Measurements from ENCODE around the gene CAB39. TPM values are rescaled to one million over a fixed set of nuclear protein-coding genes. Genes with fewer than 3 reads are reported as not detected.

Gene CAB39
- total RNA-seq, 2 experiments from 2014 or later, result 128 to 129 TPM

GRCh38 chr2:230865307-230865765, 152.7 kb downstream of the CAB39 start:
- ChIA-PET CTCF (interaction anchor here (0.6 to 2.1 kb wide), 15 partner anchors 8 to 793 kb away, joined by 3 to 13 read pairs (median 4); no protein-coding TSS in a partner anchor), POLR2A (interaction anchor here (1.0 kb wide), 1 partner anchor 119 kb away, joined by 4 read pairs; no protein-coding TSS in a partner anchor)
- intact Hi-C loops (cut with micrococcal nuclease), result loop anchor here (2.0 kb wide), 1 partner anchor 17 kb away; no protein-coding TSS in a partner anchor
- Mint-ChIP-seq H3K27me3 (peaks cover 8% of the 10 kb centered on the region), H3K9me3 (no peaks in the 10 kb centered on the region), H3K4me1 (ENCODE audit: low read depth) (peaks cover 36% of the 10 kb centered on the region), H3K27ac (no peak overlapping the region), H3K36me3 (no peaks in the 10 kb centered on the region), H3K4me3 (peak overlapping the region; percentile 83)
- DNase-seq, result no peak

- peaks cover 33% of the 10 kb centered on the region for H3K4me1 Mint-ChIP-seq (ENCODE audit: low read depth)
- no peaks in the 10 kb centered on the region for H3K9me3 Mint-ChIP-seq
- intact Hi-C loops (cut with micrococcal nuclease), result loop anchor here (2.0 kb wide), 2 partner anchors 17 to 43 kb away; no protein-coding TSS in a partner anchor
- no peak overlapping the region for H3K27ac Mint-ChIP-seq
- peaks cover 8% of the 10 kb centered on the region for H3K27me3 Mint-ChIP-seq
- peak overlapping the region; percentile 83 for H3K4me3 Mint-ChIP-seq
- POLR2A ChIA-PET, result interaction anchor here (1.3 kb wide), 1 partner anchor 10 kb away, joined by 4 read pairs; no protein-coding TSS in a partner anchor
- DNase-seq, result peak; percentile 35
- CTCF ChIA-PET, result interaction anchor here (0.6 to 2.1 kb wide), 13 partner anchors 10 to 794 kb away, joined by 3 to 13 read pairs (median 5); partner anchors contain the start of gene GPR55
- H3K36me3 Mint-ChIP-seq, result no peaks in the 10 kb centered on the region
These were observed 153.4 kb downstream of the CAB39 start for GRCh38 chr2:230865766-230866755.

GRCh38 chr2:230866756-230867523, 154.3 kb downstream of the CAB39 start:
- H3K36me3 Mint-ChIP-seq, result no peaks in the 10 kb centered on the region
- no peak overlapping the region for H3K27ac Mint-ChIP-seq
- intact Hi-C loops (cut with micrococcal nuclease), result loop anchor here (2.0 kb wide), 1 partner anchor 42 kb away; no protein-coding TSS in a partner anchor
- no peaks in the 10 kb centered on the region for H3K9me3 Mint-ChIP-seq
- DNase-seq, result peak; percentile 62
- H3K4me3 Mint-ChIP-seq, result no peak overlapping the region
- peaks cover 26% of the 10 kb centered on the region for H3K4me1 Mint-ChIP-seq (ENCODE audit: low read depth)
- POLR2A ChIA-PET, result interaction anchor here (1.3 kb wide), 1 partner anchor 9 kb away, joined by 4 read pairs; no protein-coding TSS in a partner anchor
- CTCF ChIA-PET, result interaction anchor here (1.1 to 1.8 kb wide), 8 partner anchors 14 to 186 kb away, joined by 3 to 12 read pairs (median 5); partner anchors contain the start of gene GPR55
- H3K27me3 Mint-ChIP-seq, result peaks cover 8% of the 10 kb centered on the region

GRCh38 chr2:230868161-230868946, 155.7 kb downstream of the CAB39 start:
- Mint-ChIP-seq H3K27ac (no peak overlapping the region), H3K27me3 (peaks cover 5% of the 10 kb centered on the region), H3K4me3 (no peak overlapping the region), H3K9me3 (no peaks in the 10 kb centered on the region), H3K4me1 (ENCODE audit: low read depth) (peaks cover 37% of the 10 kb centered on the region), H3K36me3 (no peaks in the 10 kb centered on the region)
- intact Hi-C loops (cut with micrococcal nuclease), result no loop called here
- POLR2A ChIA-PET, result no interaction called here
- DNase-seq, result no peak
- CTCF ChIA-PET, result no interaction called here

- CTCF ChIA-PET, result no interaction called here
- Mint-ChIP-seq H3K4me1 (ENCODE audit: low read depth) (peaks cover 41% of the 10 kb centered on the region), H3K27ac (no peak overlapping the region), H3K9me3 (no peaks in the 10 kb centered on the region), H3K36me3 (no peaks in the 10 kb centered on the region), H3K27me3 (peaks cover 5% of the 10 kb centered on the region), H3K4me3 (no peak overlapping the region)
- POLR2A ChIA-PET, result no interaction called here
- no peak for DNase-seq
- intact Hi-C loops (cut with micrococcal nuclease), result no loop called here
These were observed 156.6 kb downstream of the CAB39 start for GRCh38 chr2:230868947-230869913.

GRCh38 chr2:230869914-230870543, 157.4 kb downstream of the CAB39 start:
- peaks cover 41% of the 10 kb centered on the region for H3K4me1 Mint-ChIP-seq (ENCODE audit: low read depth)
- no peaks in the 10 kb centered on the region for H3K36me3 Mint-ChIP-seq
- peaks cover 4% of the 10 kb centered on the region for H3K27me3 Mint-ChIP-seq
- intact Hi-C loops (cut with micrococcal nuclease), result no loop called here
- no peak overlapping the region for H3K4me3 Mint-ChIP-seq
- H3K27ac Mint-ChIP-seq, result no peak overlapping the region
- H3K9me3 Mint-ChIP-seq, result no peaks in the 10 kb centered on the region
- ChIA-PET POLR2A (no interaction called here), CTCF (no interaction called here)
- no peak for DNase-seq

Other genes with a start within 250 kb of the CAB39 start
- gene ITM2C, start 152.1 kb downstream of the CAB39 start, total RNA-seq, result 10 to 100 TPM; 19.5 to 23.0 TPM
- 1 to 10 TPM; 1.5 to 1.6 TPM for gene GPR55, start 212.4 kb downstream of the CAB39 start, total RNA-seq

Data from activated CD4-positive, alpha-beta memory T cell treated with anti-CD3 and anti-CD28 coated beads for 36 hours (primary cell).